Esophagus squamous epithelium (tissue), 4 donors: ENCODE measurements around the gene NEK5.

Source experiments
- POLR2A ChIP-seq, 4 donors: fragments of 450-650 bp; IDR thresholded peaks; one replicate each; pipeline ENCODE4 v1.6.1; 2017; ENCODE audit warnings: antibody characterized with exemption in 4 of 4, mild to moderate bottlenecking in 4 of 4, moderate library complexity in 3 of 4
- TF ChIP-seq, protein P1 (sequence below), 6 experiments: fragments of 450-650 bp in 4 of 6; fragments of 200-600 bp in 2 of 6; sonication (generic) in 2 of 6; IDR thresholded peaks; one replicate each; pipeline ENCODE4 v1.5.1; 2016 to 2019; ENCODE audit warnings: antibody characterized with exemption in 6 of 6, mild to moderate bottlenecking in 4 of 6, moderate library complexity in 4 of 6

DNA sequence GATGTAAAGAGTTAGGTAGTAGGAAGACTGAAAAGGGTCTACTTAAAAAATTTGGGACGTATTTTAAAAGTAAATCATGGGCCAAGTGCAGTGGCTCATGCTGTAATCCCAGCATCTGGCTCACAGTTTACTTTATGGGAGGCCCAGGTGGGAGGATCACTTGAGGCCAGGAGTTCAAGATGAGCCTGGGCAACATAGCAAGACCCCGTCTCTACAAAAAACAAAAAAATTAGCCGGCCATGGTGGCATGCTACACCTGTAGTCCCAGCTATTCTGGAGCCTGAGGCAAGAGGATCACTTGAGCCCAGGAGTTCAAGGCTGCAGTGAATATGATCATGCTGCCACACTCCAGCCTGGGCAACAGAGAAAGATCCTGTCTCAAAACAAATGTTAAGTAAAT is 81.4 kb downstream of the NEK5 start:
- TF ChIP-seq, protein P1, sequence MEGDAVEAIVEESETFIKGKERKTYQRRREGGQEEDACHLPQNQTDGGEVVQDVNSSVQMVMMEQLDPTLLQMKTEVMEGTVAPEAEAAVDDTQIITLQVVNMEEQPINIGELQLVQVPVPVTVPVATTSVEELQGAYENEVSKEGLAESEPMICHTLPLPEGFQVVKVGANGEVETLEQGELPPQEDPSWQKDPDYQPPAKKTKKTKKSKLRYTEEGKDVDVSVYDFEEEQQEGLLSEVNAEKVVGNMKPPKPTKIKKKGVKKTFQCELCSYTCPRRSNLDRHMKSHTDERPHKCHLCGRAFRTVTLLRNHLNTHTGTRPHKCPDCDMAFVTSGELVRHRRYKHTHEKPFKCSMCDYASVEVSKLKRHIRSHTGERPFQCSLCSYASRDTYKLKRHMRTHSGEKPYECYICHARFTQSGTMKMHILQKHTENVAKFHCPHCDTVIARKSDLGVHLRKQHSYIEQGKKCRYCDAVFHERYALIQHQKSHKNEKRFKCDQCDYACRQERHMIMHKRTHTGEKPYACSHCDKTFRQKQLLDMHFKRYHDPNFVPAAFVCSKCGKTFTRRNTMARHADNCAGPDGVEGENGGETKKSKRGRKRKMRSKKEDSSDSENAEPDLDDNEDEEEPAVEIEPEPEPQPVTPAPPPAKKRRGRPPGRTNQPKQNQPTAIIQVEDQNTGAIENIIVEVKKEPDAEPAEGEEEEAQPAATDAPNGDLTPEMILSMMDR (IDR thresholded peaks at IDR 0.05) = no peak
- TF ChIP-seq POLR2A (IDR thresholded peaks at IDR 0.05) = no peak
